Tibial artery (tissue), 4 donors: ENCODE data around the gene BMPER.

Experiments used
- DNase-seq, 2 donors: peaks; one replicate each; pipeline ENCODE4 v3.0.0-alpha.2; 2019
- H3K27ac ChIP-seq, 2 donors: fragments of 200-600 bp; sonication (generic) in 1 of 2; 1 replicate in 1 of 2; 2 replicates in 1 of 2; pipeline ENCODE4 v1.5.1; 2018 to 2019; ENCODE audit warnings: mild to moderate bottlenecking in 1 of 2
- H3K27me3 ChIP-seq, 2 donors: fragments of 200-600 bp; sonication (generic) in 1 of 2; one replicate each; pipeline versions ENCODE4 v1.5.1 to v1.6.0; 2016 to 2019
- H3K36me3 ChIP-seq, 3 donors: fragments of 200-600 bp; sonication (generic) in 2 of 3; one replicate each; pipeline ENCODE4 v1.5.1; 2016 to 2019; ENCODE audit warnings: mild to moderate bottlenecking in 2 of 3
- H3K4me1 ChIP-seq, 4 donors: fragments of 200-600 bp; sonication (generic) in 2 of 4; 1 replicate in 3 of 4; 2 replicates in 1 of 4; pipeline ENCODE4 v1.5.1; 2016 to 2019
- H3K4me3 ChIP-seq, 2 donors: fragments of 200-600 bp; sonication (generic) in 1 of 2; 1 replicate in 1 of 2; 2 replicates in 1 of 2; pipeline ENCODE4 v1.5.1; 2018 to 2019; ENCODE audit warnings: mild to moderate bottlenecking in 2 of 2
- H3K9me3 ChIP-seq, 3 donors: fragments of 200-600 bp; sonication (generic) in 1 of 3; one replicate each; pipeline ENCODE4 v1.5.1; 2016 to 2019
- intact Hi-C: fragments of 100-400 bp; cut with DNase I; formaldehyde crosslinking; loops from one replicate; pipeline ENCODE4 v1.15.0; 2023; ENCODE audit warnings: low total_unique reads
- TF ChIP-seq, protein P1 (sequence below), 2 experiments: fragments of 200-600 bp in 1 of 2; fragments of 450-650 bp in 1 of 2; IDR thresholded peaks; one replicate each; pipeline ENCODE4 v1.5.1; 2017 to 2019; ENCODE audit warnings: antibody characterized with exemption in 2 of 2, mild to moderate bottlenecking in 1 of 2, moderate library complexity in 1 of 2

BMPER gene

GRCh38 chr7:34187798-34188307 is 282.5 kb downstream of the BMPER start:
- no peaks in the 10 kb centered on the region for H3K36me3 ChIP-seq
- no peaks in the 10 kb centered on the region for H3K27me3 ChIP-seq
- no peak overlapping the region for H3K27ac ChIP-seq
- H3K4me3 ChIP-seq: no peak overlapping the region
- intact Hi-C loops: no loop called here
- TF ChIP-seq, protein P1, sequence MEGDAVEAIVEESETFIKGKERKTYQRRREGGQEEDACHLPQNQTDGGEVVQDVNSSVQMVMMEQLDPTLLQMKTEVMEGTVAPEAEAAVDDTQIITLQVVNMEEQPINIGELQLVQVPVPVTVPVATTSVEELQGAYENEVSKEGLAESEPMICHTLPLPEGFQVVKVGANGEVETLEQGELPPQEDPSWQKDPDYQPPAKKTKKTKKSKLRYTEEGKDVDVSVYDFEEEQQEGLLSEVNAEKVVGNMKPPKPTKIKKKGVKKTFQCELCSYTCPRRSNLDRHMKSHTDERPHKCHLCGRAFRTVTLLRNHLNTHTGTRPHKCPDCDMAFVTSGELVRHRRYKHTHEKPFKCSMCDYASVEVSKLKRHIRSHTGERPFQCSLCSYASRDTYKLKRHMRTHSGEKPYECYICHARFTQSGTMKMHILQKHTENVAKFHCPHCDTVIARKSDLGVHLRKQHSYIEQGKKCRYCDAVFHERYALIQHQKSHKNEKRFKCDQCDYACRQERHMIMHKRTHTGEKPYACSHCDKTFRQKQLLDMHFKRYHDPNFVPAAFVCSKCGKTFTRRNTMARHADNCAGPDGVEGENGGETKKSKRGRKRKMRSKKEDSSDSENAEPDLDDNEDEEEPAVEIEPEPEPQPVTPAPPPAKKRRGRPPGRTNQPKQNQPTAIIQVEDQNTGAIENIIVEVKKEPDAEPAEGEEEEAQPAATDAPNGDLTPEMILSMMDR (IDR thresholded peaks at IDR 0.05): no peak
- no peak for DNase-seq
- H3K9me3 ChIP-seq: no peaks in the 10 kb centered on the region
- H3K4me1 ChIP-seq: peaks cover 0 to 4% (median 0%) of the 10 kb centered on the region in 4 donors

DNA sequence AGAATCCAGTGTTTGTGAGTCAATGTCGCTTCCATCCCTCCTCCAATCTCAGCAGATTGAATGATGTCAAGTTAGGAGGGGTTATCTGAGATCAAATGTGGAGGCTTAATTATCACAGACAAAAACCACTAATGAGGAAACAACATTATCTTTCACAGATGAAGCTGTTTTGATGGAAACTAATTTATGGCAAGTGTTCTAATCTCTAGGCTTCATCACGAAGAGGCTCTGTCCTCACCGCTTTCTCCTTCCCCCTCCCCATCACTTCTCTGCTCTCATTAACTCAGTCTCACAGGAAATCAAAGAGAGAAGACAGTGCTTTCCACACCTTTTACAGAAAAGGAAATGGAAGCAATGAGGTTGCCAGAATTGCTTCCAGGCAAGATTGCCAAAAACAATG is 283.7 kb downstream of the BMPER start:
- peaks cover 0 to 4% (median 0%) of the 10 kb centered on the region in 4 donors for H3K4me1 ChIP-seq
- intact Hi-C loops: no loop called here
- no peaks in the 10 kb centered on the region for H3K9me3 ChIP-seq
- H3K27me3 ChIP-seq: no peaks in the 10 kb centered on the region
- no peaks in the 10 kb centered on the region for H3K36me3 ChIP-seq
- TF ChIP-seq, protein P1 (IDR thresholded peaks at IDR 0.05): no peak
- H3K27ac ChIP-seq: no peak overlapping the region
- no peak overlapping the region for H3K4me3 ChIP-seq
- no peak for DNase-seq

DNA sequence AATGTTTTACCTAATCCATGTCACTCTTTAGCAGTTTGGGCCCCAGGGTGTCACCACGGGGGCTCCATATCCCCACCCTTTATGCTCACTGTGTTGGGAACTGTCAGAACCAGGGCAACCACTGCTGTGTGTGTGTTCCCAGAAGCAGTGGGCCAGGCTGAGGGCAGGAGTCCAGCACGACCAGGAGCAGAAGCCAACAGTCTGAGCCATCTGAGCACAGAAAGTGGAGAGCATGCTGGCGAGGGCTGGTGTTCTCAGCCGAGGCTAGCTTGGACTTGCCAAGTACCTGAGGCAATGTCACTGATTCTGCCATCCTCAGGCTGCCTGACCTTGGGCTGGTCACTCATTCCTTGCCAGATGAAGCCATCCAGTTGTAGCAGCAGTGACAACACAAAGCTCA is 285.0 kb downstream of the BMPER start:
- DNase-seq: no peak
- Histone ChIP-seq H3K27ac (no peak overlapping the region), H3K36me3 (no peaks in the 10 kb centered on the region), H3K9me3 (no peaks in the 10 kb centered on the region), H3K4me1 (peaks cover 0 to 4% (median 0%) of the 10 kb centered on the region in 4 donors), H3K27me3 (no peaks in the 10 kb centered on the region), H3K4me3 (no peak overlapping the region)
- TF ChIP-seq, protein P1 (IDR thresholded peaks at IDR 0.05): no peak
- intact Hi-C loops: no loop called here

GRCh38 chr7:34191162-34191561 is 285.8 kb downstream of the BMPER start:
- H3K4me3 ChIP-seq: no peak overlapping the region
- H3K4me1 ChIP-seq: peaks cover 0 to 4% (median 0%) of the 10 kb centered on the region in 4 donors
- TF ChIP-seq, protein P1 (IDR thresholded peaks at IDR 0.05): no peak
- no peak overlapping the region for H3K27ac ChIP-seq
- H3K9me3 ChIP-seq: no peaks in the 10 kb centered on the region
- H3K36me3 ChIP-seq: no peaks in the 10 kb centered on the region
- H3K27me3 ChIP-seq: no peaks in the 10 kb centered on the region
- no peak for DNase-seq
- intact Hi-C loops: no loop called here

- no peak overlapping the region for H3K4me3 ChIP-seq
- no peak for DNase-seq
- intact Hi-C loops: no loop called here
- H3K27ac ChIP-seq: no peak overlapping the region
- TF ChIP-seq, protein P1 (IDR thresholded peaks at IDR 0.05): no peak
- peaks cover 0 to 4% (median 0%) of the 10 kb centered on the region in 4 donors for H3K4me1 ChIP-seq
- H3K27me3 ChIP-seq: no peaks in the 10 kb centered on the region
- no peaks in the 10 kb centered on the region for H3K36me3 ChIP-seq
- no peaks in the 10 kb centered on the region for H3K9me3 ChIP-seq
Measured at GRCh38 chr7:34191771-34192479, 286.6 kb downstream of the BMPER start.
